AG08396 (cell line): ENCODE results near the gene GNAQ.
"Not testable (repeated sequence)": the region's sequence is repeated elsewhere in the genome, so short reads cannot be mapped to it uniquely, and the experiment has no call there.

Experiments
- DNase-seq: peaks from one replicate; pipeline ENCODE4 v3.0.0; 2012; ENCODE audit warnings: low spot score, mixed read lengths

The GNAQ gene

GRCh38 chr9:77690723-77691122, 340.9 kb downstream of the GNAQ start:
- DNase-seq = not testable (repeated sequence)

GRCh38 chr9:77690119-77690518, 341.5 kb downstream of the GNAQ start:
- DNase-seq = not testable (repeated sequence)

GRCh38 chr9:77687737-77688136, 343.9 kb downstream of the GNAQ start:
- DNase-seq = not testable (repeated sequence)

- DNase-seq = no peak
These were observed 351.0 kb downstream of the GNAQ start for GRCh38 chr9:77680581-77680980.

GRCh38 chr9:77679661-77680368, 351.8 kb downstream of the GNAQ start:
- no peak for DNase-seq

DNA sequence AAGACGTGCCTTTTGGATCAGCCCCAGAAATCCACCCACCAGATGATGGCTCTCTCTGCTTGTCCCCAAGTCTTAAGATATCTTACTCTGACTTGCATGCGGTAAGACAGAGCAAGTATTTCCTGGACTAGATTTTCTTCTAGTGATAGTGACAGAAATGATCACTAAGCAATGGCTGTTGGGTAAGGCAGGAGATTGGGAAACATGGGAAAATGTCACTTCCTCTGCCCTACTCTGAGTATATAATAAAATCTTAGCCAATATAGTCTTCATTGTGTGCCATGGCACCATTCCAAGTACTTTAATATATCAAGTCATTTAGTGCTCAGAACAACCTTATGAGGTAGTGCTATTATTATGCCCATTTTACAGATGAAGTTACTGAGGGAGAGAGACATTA, 352.5 kb downstream of the GNAQ start:
- no peak for DNase-seq

DNA sequence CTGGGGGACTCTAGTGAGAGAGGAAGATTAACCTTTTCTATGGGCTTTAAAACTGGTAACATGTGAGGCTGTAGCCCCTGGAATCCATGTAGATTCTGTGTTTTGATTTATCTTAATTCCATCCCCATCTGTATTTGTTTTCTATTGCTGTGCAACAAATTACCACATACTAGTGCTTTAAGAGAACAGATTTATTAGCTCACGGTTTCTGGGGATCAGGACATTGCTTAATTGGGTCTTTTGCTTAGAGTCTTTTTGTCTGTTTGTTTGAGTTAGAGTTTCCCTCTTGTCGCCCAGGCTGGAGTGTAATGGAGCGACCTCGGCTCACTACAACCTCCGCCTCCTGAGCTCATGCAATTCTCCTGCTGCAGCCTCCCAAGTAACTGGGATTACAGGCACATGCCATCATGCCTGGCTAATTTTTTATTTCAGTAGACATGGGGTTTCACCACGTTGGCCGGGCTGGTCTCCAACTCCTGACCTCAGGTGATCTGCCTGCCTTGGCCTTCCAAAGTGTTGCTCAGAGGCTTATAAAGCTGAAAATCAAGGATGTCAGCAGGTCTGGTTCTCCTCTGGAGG, 353.6 kb downstream of the GNAQ start:
- no peak for DNase-seq

- DNase-seq = no peak
These were observed 354.2 kb downstream of the GNAQ start for GRCh38 chr9:77677397-77677796.

DNA sequence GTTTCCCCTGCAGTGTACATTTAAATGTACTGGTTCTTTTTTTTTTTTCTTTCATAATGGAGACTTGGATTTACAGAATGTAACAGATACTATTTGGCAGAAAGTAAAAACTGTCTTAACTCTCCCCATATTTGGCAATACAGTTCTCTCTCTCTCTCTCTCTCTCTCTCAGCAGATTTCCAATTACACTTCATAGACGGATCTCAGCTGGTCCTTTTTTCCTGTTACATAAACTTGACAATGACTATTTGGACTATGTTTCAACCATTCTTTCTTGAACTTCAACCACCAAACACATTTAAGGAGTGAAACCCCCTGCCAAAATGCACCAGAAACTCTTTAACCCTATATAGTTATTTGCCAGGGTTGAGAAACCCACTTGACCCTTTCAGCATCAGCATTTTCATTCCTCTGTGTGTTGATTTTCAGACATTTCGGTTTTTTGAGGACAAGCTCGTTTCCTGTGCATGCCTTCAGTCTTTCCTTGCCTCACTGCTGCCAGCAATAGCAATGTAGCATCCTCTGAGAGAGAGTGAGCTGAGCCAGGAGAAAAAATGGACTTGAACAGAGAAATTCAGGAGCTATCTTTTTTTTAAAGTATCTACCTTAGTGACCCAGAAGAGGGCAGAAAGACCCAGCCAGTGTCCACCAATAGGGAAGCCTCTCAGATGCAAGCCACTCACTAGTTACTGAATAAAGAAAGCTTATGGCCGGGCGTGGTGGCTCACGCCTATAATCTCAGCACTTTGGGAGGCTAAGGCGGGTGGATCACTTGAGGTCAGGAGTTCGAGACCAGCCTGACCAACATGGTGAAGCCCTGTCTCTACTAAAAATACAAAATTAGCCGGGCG, 357.4 kb downstream of the GNAQ start:
- no peak for DNase-seq

DNA sequence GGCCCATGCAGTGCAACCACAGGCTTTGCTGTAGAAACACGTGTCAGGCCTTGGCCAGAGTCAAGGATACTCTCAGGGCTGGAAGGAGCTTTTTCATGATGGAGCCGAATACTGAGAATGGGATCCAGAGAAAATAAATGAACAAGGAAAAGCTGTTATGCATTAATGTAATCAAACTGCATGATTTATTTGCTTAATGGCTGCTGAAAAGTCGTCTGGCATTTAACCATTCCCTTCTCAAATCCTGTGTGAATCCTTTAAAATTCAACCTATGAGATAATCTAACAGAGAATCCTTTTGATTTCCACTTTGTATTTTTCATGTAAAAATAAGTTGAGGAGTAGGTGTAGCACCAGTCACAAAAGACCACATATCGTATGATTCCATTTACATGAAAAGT, 359.4 kb downstream of the GNAQ start:
- no peak for DNase-seq

GRCh38 chr9:77667151-77667550, 364.5 kb downstream of the GNAQ start:
- DNase-seq = no peak
